Measurements from ENCODE around the gene GPR15LG.
A peak's percentile ranks its signal among the peaks of the same experiment; 100 is the strongest.

Gene GPR15LG

DNA sequence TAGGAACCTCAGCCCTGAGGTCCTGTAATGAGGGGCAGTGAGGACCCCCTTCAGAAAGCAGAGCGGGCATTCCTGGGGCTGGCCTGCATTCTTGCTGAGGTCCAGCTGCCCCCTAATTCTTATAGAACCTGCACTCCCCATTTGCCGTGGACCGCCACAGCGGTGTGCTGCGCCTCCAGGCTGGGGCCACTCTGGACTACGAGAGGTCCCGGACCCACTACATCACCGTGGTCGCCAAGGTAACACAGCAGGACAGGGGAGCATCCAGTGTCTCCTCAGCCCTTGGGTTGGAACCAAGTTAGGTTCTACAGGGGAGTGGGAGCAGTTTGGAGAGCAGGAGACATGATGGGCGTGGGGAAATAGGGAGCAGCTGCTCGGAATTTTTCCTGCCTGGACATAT, 28.1 kb downstream of the GPR15LG start:
- Histone ChIP-seq H3K4me3 (replicated peaks; ENCODE audit: insufficient read depth, low read length) (no peak overlapping the region), H3K27ac (replicated peaks) (no peak overlapping the region), H3K27me3 (ENCODE audit: insufficient read depth, poor library complexity, severe bottlenecking) (peaks cover 4% of the 10 kb centered on the region)
- no peak for DNase-seq (ENCODE audit: low read depth in 1 of 2, low spot score in 1 of 2)
- TF ChIP-seq, protein P1, sequence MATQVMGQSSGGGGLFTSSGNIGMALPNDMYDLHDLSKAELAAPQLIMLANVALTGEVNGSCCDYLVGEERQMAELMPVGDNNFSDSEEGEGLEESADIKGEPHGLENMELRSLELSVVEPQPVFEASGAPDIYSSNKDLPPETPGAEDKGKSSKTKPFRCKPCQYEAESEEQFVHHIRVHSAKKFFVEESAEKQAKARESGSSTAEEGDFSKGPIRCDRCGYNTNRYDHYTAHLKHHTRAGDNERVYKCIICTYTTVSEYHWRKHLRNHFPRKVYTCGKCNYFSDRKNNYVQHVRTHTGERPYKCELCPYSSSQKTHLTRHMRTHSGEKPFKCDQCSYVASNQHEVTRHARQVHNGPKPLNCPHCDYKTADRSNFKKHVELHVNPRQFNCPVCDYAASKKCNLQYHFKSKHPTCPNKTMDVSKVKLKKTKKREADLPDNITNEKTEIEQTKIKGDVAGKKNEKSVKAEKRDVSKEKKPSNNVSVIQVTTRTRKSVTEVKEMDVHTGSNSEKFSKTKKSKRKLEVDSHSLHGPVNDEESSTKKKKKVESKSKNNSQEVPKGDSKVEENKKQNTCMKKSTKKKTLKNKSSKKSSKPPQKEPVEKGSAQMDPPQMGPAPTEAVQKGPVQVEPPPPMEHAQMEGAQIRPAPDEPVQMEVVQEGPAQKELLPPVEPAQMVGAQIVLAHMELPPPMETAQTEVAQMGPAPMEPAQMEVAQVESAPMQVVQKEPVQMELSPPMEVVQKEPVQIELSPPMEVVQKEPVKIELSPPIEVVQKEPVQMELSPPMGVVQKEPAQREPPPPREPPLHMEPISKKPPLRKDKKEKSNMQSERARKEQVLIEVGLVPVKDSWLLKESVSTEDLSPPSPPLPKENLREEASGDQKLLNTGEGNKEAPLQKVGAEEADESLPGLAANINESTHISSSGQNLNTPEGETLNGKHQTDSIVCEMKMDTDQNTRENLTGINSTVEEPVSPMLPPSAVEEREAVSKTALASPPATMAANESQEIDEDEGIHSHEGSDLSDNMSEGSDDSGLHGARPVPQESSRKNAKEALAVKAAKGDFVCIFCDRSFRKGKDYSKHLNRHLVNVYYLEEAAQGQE (IDR thresholded peaks at IDR 0.05; ENCODE audit: insufficient replicate concordance, low read depth) = no peak
- no peak for TF ChIP-seq POLR2AphosphoS5 (IDR thresholded peaks at IDR 0.05; ENCODE audit: low read depth)
- no peak for TF ChIP-seq GABPA (IDR thresholded peaks at IDR 0.05; ENCODE audit: low read depth)
- no peak for TF ChIP-seq SPI1 (IDR thresholded peaks at IDR 0.05; ENCODE audit: borderline replicate concordance, low read depth)
- TF ChIP-seq, protein P2, sequence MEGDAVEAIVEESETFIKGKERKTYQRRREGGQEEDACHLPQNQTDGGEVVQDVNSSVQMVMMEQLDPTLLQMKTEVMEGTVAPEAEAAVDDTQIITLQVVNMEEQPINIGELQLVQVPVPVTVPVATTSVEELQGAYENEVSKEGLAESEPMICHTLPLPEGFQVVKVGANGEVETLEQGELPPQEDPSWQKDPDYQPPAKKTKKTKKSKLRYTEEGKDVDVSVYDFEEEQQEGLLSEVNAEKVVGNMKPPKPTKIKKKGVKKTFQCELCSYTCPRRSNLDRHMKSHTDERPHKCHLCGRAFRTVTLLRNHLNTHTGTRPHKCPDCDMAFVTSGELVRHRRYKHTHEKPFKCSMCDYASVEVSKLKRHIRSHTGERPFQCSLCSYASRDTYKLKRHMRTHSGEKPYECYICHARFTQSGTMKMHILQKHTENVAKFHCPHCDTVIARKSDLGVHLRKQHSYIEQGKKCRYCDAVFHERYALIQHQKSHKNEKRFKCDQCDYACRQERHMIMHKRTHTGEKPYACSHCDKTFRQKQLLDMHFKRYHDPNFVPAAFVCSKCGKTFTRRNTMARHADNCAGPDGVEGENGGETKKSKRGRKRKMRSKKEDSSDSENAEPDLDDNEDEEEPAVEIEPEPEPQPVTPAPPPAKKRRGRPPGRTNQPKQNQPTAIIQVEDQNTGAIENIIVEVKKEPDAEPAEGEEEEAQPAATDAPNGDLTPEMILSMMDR (IDR thresholded peaks at IDR 0.05; ENCODE audit: insufficient read depth, low read length) = no peak

DNA sequence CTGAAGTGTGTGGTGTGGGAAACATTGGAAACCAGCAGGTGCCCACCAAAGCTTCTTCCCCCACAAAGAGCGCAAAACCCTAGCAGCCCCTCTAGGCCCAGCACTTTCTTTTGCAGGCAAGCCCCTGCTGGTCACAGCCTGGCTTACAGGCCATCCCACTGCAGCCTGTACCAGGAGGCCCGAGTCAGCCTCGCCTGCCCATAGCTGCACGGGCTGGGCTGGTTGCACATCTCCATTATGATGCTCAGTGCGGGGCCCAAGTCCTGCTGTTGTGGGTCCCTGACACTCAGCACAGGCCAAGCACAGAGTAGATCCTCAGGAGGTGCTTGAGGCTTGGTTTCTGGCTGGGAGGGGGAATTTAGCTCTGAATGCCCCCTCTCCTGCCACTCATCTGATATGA, 28.7 kb downstream of the GPR15LG start:
- no peak for DNase-seq (ENCODE audit: low read depth in 1 of 2, low spot score in 1 of 2)
- peaks cover 4% of the 10 kb centered on the region for H3K27me3 ChIP-seq (ENCODE audit: insufficient read depth, poor library complexity, severe bottlenecking)
- TF ChIP-seq, protein P2 (IDR thresholded peaks at IDR 0.05; ENCODE audit: insufficient read depth, low read length) = no peak
- no peak for TF ChIP-seq SPI1 (IDR thresholded peaks at IDR 0.05; ENCODE audit: borderline replicate concordance, low read depth)
- TF ChIP-seq POLR2AphosphoS5 (IDR thresholded peaks at IDR 0.05; ENCODE audit: low read depth) = no peak
- TF ChIP-seq, protein P1 (IDR thresholded peaks at IDR 0.05; ENCODE audit: insufficient replicate concordance, low read depth) = no peak
- TF ChIP-seq GABPA (IDR thresholded peaks at IDR 0.05; ENCODE audit: low read depth) = no peak
- H3K4me3 ChIP-seq (replicated peaks; ENCODE audit: insufficient read depth, low read length) = no peak overlapping the region
- no peak overlapping the region for H3K27ac ChIP-seq (replicated peaks)

DNA sequence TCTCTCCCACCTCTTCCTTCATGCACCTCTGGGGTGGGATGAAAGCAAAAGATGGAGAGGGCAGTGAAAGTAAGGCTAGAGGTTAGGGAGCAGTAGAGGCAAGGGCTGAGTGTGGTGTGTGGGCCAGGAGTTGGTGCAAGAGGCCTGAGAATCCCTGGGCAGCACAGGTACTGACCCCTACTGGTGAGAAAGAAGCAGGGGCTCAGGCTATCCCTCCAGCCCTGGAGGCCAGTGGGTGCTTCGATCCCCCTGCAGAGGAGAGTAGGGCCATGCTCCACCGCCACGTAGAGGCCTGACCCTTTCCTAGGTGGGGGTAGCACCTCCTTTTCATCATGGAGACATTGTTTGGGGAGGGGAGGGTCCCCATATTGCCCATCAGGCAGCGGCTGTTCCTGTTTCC, 30.5 kb downstream of the GPR15LG start:
- no peak overlapping the region for H3K27ac ChIP-seq (replicated peaks)
- peak in 1 of 2 experiments; percentile 10 for DNase-seq (ENCODE audit: low read depth in 1 of 2, low spot score in 1 of 2)
- no peak for TF ChIP-seq GABPA (IDR thresholded peaks at IDR 0.05; ENCODE audit: low read depth)
- TF ChIP-seq, protein P2 (IDR thresholded peaks at IDR 0.05; ENCODE audit: insufficient read depth, low read length) = peak; percentile 41
- no peak overlapping the region for H3K4me3 ChIP-seq (replicated peaks; ENCODE audit: insufficient read depth, low read length)
- no peaks in the 10 kb centered on the region for H3K27me3 ChIP-seq (ENCODE audit: insufficient read depth, poor library complexity, severe bottlenecking)

DNA sequence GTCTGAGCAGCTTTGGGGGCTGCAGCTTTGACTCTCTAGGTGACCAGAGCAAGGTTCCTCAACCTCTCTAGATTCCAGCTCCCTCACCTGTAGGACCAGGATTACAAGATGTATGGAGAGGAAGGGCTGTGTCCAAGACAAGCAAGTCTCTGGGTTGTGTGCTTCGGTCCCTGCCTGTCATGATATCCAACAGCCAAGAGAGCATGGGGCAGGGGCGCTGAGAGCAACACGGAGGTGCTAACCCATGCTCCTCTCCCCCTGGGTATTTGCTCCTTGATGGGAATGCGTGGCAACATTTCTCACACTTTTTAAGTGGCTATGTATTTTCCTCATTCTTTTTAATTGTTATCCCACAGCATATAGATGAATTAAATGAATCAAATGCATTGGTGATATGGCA, 31.0 kb downstream of the GPR15LG start:
- Histone ChIP-seq H3K27me3 (ENCODE audit: insufficient read depth, poor library complexity, severe bottlenecking) (peaks cover under 1% of the 10 kb centered on the region), H3K27ac (replicated peaks) (no peak overlapping the region), H3K4me3 (replicated peaks; ENCODE audit: insufficient read depth, low read length) (no peak overlapping the region)
- no peak for DNase-seq (ENCODE audit: low read depth in 1 of 2, low spot score in 1 of 2)
- no peak for TF ChIP-seq GABPA (IDR thresholded peaks at IDR 0.05; ENCODE audit: low read depth)
